ENCODE results near the gene MEX3C. TPM values are rescaled to one million over a fixed set of nuclear protein-coding genes. Genes with fewer than 3 reads are reported as not detected.

The MEX3C gene
- total RNA-seq (2022) (71.5 and 86.9 TPM in 2 replicates), Bru-seq, nascent RNA (percentile 96 among the genes with signal in this experiment), BruChase-seq, experiment 1, labeled RNA remaining after a 6-hour chase (percentile 93 among the genes with signal in this experiment), BruChase-seq, experiment 2, labeled RNA remaining after a 2-hour chase (percentile 98 among the genes with signal in this experiment)
- long read RNA-seq, partial matches to known transcripts = 9 of 13 reads
- long read RNA-seq, other reads (novel, unspliced or antisense) = 0 of 13 reads

GRCh38 chr18:51197661-51198424 is at the start of gene MEX3C:
MEX3C (minus strand) TSS chr18:51197681; CDS start chr18:51197320, 361 bp downstream.
- intact Hi-C loops (cut with micrococcal nuclease; ENCODE audit: unreplicated experiment) = loop anchor here (5.0 to 10.0 kb wide), 2 partner anchors 339 to 373 kb away; partner anchors contain the start of gene MRO
- BruUV-seq (replicated peaks) = no TSS peak
- peak; percentile 99 for DNase-seq
- Mint-ChIP-seq H3K27me3 (ENCODE audit: unreplicated experiment) (no peaks in the 10 kb centered on the region), H3K27ac (ENCODE audit: unreplicated experiment) (peak within 1 kb of the TSS; percentile 100), H3K36me3 (ENCODE audit: insufficient read depth, unreplicated experiment) (peaks cover 60% of the 10 kb centered on the region), H3K9me3 (ENCODE audit: low read depth, unreplicated experiment) (no peaks in the 10 kb centered on the region), H3K4me3 (ENCODE audit: low read depth, unreplicated experiment) (peak within 1 kb of the TSS; percentile 80), H3K4me1 (ENCODE audit: low read depth, unreplicated experiment) (peaks cover 9% of the 10 kb centered on the region)
- CTCF ChIA-PET = no interaction called here
- TF ChIP-seq CTCF (IDR thresholded peaks at IDR 0.05; ENCODE audit: unreplicated experiment) = peak; percentile 25

- H3K4me3 Mint-ChIP-seq (ENCODE audit: low read depth, unreplicated experiment) = no peak overlapping the region
- H3K27me3 Mint-ChIP-seq (ENCODE audit: unreplicated experiment) = no peaks in the 10 kb centered on the region
- no peak overlapping the region for H3K27ac Mint-ChIP-seq (ENCODE audit: unreplicated experiment)
- peaks cover 17% of the 10 kb centered on the region for H3K4me1 Mint-ChIP-seq (ENCODE audit: low read depth, unreplicated experiment)
- CTCF ChIA-PET = interaction anchor here (0.6 kb wide), 1 partner anchor 25 kb away, joined by 6 read pairs; no protein-coding TSS in a partner anchor
- no peaks in the 10 kb centered on the region for H3K9me3 Mint-ChIP-seq (ENCODE audit: low read depth, unreplicated experiment)
- H3K36me3 Mint-ChIP-seq (ENCODE audit: insufficient read depth, unreplicated experiment) = no peaks in the 10 kb centered on the region
- intact Hi-C loops (cut with micrococcal nuclease; ENCODE audit: unreplicated experiment) = no loop called here
- DNase-seq = no peak
- no peak for TF ChIP-seq CTCF (IDR thresholded peaks at IDR 0.05; ENCODE audit: unreplicated experiment)
- BruUV-seq (replicated peaks) = no TSS peak
These were observed 43.7 kb upstream of the MEX3C start for GRCh38 chr18:51241226-51241625.

GRCh38 chr18:51236225-51236624 is 38.7 kb upstream of the MEX3C start:
- Mint-ChIP-seq H3K36me3 (ENCODE audit: insufficient read depth, unreplicated experiment) (peaks cover 7% of the 10 kb centered on the region), H3K9me3 (ENCODE audit: low read depth, unreplicated experiment) (no peaks in the 10 kb centered on the region), H3K27ac (ENCODE audit: unreplicated experiment) (peak overlapping the region; percentile 77), H3K4me1 (ENCODE audit: low read depth, unreplicated experiment) (peaks cover 45% of the 10 kb centered on the region), H3K27me3 (ENCODE audit: unreplicated experiment) (no peaks in the 10 kb centered on the region), H3K4me3 (ENCODE audit: low read depth, unreplicated experiment) (no peak overlapping the region)
- CTCF ChIA-PET = interaction anchor here (0.6 to 1.8 kb wide), 4 partner anchors 41 to 1264 kb away, joined by 3 to 4 read pairs (median 4); no protein-coding TSS in a partner anchor
- no TSS peak for BruUV-seq (replicated peaks)
- intact Hi-C loops (cut with micrococcal nuclease; ENCODE audit: unreplicated experiment) = loop anchor here (1.0 to 5.0 kb wide), 3 partner anchors 25 to 301 kb away; no protein-coding TSS in a partner anchor
- peak; percentile 72 for DNase-seq
- no peak for TF ChIP-seq CTCF (IDR thresholded peaks at IDR 0.05; ENCODE audit: unreplicated experiment)

- H3K27ac Mint-ChIP-seq (ENCODE audit: unreplicated experiment) = peak overlapping the region; percentile 94
- no TSS peak for BruUV-seq (replicated peaks)
These were observed 37.7 kb upstream of the MEX3C start for GRCh38 chr18:51235009-51235789.

More at GRCh38 chr18:51235009-51235789, 37.7 kb upstream of the MEX3C start:
- H3K4me1 Mint-ChIP-seq (ENCODE audit: low read depth, unreplicated experiment) = peaks cover 45% of the 10 kb centered on the region
- CTCF ChIA-PET = interaction anchor here (0.6 to 1.8 kb wide), 5 partner anchors 11 to 128 kb away, joined by 3 to 4 read pairs (median 4); no protein-coding TSS in a partner anchor
- H3K27me3 Mint-ChIP-seq (ENCODE audit: unreplicated experiment) = no peaks in the 10 kb centered on the region
- intact Hi-C loops (cut with micrococcal nuclease; ENCODE audit: unreplicated experiment) = loop anchor here (5.0 kb wide), 1 partner anchor 302 kb away; no protein-coding TSS in a partner anchor
- no peaks in the 10 kb centered on the region for H3K9me3 Mint-ChIP-seq (ENCODE audit: low read depth, unreplicated experiment)
- peak; percentile 63 for DNase-seq
- H3K36me3 Mint-ChIP-seq (ENCODE audit: insufficient read depth, unreplicated experiment) = peaks cover 7% of the 10 kb centered on the region
- no peak for TF ChIP-seq CTCF (IDR thresholded peaks at IDR 0.05; ENCODE audit: unreplicated experiment)
- peak overlapping the region; percentile 49 for H3K4me3 Mint-ChIP-seq (ENCODE audit: low read depth, unreplicated experiment)

Measured in Calu3 (cell line).